HG03571 (cell line): Measurements from ENCODE around the gene COL4A1.

Experiments used
- ATAC-seq: cut with Tn5 transposase; IDR thresholded peaks from one replicate; pipeline ENCODE4 v1.9.1; 2021; ENCODE audit not compliant: unreplicated experiment

COL4A1 gene

GRCh38 chr13:110225609-110226574, 81.1 kb downstream of the COL4A1 start:
- no peak for ATAC-seq

- no peak for ATAC-seq
These were observed 82.0 kb downstream of the COL4A1 start for GRCh38 chr13:110225003-110225402.

DNA sequence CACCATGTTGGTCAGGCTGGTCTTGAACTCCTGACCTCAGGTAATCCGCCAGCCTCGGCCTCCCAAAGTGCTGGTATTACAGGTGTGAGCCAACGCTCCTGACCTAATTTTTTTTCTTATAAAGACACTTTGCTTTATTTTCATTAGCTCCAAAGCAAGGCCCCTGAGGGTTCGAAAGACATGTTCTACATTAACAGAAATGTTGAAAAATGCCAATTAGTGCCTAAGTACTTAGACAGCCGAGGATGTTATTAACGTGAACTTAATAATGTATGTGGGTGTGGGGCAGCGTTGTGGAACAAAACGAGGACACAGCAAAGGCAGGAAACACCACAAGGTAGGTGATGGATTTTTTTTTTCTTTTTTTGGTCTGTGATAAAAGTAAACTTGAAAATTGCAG, 82.4 kb downstream of the COL4A1 start:
- ATAC-seq, result no peak

DNA sequence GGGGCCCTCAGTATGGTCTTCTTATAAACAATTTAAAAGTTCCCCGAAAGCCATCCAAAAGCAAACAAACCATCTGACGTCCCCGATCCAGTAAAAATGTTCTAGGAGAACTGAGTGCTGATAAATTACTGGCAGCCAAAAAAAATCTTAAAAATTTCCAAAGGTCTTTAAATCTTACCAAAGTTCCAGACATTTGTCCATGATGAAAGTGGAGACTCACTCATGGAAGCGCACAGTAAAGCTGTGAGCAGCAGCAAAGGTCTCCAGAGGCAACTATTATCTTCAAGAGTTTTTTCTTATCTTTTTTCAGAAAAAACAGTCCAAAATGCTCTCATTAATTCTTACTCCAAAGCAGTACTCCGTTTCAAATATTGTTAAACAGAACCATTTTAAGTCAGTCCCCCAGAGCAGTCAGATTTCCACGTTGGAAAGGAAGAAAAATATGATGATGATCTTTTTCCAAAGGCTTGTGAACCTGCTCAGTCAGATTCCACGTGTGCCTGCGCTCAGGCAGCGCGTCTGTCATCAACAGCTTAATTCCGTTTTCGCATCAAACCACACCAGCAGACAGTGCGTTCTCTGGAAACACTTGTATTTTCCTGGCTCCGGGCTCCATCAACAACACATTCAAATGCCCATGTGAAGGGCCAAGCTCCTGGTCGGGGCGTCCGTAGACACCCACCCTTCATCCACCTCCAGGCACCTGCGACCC, 85.4 kb downstream of the COL4A1 start:
- no peak for ATAC-seq

DNA sequence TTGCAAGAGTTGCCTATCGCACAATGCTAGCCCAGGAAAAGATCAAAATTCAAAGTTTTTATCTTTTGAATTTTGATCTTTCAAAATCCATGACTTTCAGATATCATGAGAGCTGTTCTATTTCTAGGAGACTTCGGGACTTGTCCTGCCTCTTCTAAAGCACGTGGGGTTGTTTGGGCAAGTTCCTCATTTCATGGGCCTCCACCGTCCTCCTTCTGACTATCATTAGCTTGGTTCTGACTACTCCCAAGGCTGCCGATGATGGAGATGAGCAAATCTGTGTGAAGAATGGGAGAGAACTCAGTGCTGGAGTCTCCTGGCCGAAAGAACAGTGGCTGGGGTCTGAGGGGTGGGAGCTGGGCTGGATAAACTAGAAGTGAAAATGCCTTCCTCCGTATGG, 86.5 kb downstream of the COL4A1 start:
- ATAC-seq, result no peak

DNA sequence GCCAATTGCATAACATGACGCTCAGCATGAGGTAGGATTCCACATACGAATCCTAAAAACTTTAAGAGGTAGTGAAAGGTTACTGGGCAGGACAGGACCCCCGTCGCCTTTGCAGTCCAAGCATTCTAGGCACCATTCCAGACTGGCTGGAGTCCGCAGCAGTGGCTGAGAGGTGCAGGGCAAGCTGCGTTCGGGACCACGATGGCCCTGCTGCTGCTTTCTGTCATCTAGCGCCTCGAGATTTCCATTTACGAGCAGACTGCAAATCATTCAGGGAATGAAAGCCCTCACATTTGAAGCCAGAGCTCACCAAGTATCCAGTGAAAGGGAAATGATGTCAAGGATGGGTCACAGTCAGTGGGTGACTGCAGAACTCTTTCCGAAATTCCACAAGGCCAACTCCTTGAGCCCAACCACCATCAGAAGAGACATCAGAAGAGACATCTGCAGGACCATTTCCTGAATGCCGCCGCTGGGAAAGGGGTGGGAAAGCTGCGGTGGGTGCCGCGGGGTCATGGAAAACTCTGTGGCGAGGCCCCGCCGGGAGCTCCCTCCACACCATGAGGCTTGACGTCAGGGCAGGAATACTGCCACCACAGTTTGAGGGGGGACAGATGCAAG, 88.3 kb downstream of the COL4A1 start:
- ATAC-seq, result no peak

DNA sequence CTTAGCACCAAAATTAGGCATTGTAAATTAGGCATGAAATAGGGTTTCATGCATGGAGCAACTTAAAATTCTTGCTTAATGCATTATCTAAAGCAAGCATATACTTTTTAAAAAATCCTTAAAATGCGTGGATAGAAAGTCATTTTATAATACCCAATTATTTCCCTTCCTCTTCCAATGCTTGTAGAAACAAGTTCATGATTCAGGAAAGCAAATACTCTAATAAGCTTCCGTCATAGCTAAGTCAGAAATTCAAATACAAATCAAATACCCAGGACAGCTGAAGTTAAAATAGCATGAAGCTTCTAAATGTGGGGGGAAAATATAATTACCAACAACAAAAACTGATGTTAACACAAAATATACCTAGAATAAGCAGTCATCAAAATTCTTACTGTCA, 89.1 kb downstream of the COL4A1 start:
- ATAC-seq, result no peak

DNA sequence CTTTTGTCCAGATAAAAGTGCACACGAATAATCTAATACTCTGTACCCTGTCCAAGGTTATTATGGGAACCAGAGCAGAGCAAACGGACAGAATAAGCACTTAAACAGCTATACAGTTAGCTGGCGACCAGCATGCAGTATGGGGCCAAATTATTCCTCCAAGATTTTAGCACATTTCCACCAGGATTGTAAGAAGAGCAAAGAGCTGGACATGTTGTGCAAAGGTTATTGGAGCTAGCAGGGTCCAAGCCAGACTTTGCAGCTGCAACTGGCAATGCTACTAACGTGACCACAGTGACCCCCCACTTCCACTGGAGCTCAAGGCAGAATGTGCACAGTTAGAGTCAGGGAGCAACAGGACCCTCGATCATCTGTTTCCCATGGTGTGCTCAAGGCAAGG, 89.9 kb downstream of the COL4A1 start:
- ATAC-seq, result no peak

DNA sequence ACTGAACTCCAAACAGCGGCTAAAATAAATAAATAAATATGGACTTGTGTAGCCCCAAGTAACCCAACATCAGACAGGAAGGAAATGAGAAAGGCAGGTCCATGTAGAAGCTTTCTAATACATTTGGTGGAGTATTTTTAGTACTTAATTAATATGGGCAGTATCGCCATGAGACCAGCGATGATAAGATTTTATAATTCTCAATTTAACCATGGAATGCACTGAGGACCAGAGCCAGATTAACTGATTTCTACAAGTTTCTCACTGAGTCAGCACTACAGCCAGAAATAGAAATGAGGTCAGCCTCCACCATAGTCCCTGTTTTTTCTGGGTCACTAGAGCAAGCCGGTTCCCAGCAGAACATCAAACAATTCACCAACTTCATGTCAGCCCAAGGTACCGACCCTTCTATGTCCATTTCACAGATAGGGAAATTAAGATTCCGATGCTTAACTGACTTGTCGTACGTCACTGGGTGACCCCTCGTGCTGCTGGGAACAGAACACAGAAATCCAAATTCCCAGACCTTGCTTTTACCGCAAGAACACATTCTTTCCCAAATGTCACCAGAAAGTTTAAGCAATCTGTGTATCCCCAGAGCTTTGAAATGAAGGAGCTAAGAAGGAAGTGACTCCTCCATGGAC, 90.4 kb downstream of the COL4A1 start:
- no peak for ATAC-seq

- ATAC-seq, result no peak
These were observed 91.0 kb downstream of the COL4A1 start for GRCh38 chr13:110216006-110216397.

DNA sequence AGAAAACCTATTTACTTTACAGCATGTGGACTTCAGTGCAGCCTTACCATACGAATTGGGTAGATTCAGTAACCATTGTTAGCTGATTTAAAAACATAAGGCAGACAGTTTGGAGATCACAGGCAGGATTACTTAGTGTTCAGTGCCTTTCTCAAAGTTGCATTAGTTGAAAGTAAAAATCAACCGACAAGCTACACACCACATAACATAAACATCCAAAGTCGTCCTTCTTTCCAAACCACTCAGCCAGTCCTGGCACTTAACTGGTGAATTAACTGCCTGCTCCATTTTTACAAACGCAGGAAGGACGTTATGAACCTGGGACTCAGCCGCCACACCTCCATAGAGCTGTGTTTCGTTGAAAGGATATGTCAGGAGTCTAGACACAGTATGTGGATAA, 91.4 kb downstream of the COL4A1 start:
- ATAC-seq, result no peak

- no peak for ATAC-seq
These were observed 92.3 kb downstream of the COL4A1 start for GRCh38 chr13:110214637-110215036.

- ATAC-seq, result no peak
These were observed 93.4 kb downstream of the COL4A1 start for GRCh38 chr13:110213461-110214074.

GRCh38 chr13:110212529-110212928, 94.4 kb downstream of the COL4A1 start:
- no peak for ATAC-seq

DNA sequence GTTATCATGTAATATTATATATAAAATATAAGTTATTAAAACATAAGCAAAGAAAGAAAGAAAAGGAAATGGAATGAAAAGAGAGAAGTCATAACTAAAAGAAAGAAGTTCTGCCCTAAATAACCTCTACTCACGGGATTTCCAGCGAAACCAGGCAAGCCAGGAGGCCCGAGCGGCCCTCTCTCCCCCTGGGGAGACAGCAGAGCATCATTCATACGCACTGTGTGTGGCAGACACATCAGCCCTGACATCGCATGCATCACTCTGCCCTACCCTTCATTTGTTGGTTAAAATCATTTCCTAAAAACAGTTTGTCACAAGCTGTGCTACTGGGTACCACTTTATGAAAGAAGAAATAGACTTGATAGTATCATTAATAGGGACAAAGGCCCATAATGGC, 95.2 kb downstream of the COL4A1 start:
- ATAC-seq, result no peak

- ATAC-seq, result no peak
These were observed 95.9 kb downstream of the COL4A1 start for GRCh38 chr13:110211046-110211445.

DNA sequence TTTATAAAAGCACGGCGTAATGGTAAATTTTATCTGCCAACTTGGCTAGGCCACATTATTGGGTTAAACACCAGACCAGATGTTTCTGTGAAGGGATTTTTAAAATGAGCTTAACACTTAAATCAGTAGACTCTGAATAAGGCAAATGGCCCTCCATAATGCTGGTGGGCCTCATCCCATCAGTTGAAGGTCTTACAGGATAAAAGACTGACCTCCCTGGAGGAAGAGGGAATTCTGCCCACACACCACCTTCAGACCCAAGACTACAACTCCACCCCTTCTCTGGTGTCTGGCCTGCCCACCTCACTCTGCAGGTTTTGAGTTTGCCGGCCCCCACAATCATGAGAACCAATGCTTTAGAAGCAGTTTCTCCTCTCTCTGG, 96.4 kb downstream of the COL4A1 start:
- ATAC-seq, result no peak

GRCh38 chr13:110209950-110210603, 96.9 kb downstream of the COL4A1 start:
- ATAC-seq, result no peak

DNA sequence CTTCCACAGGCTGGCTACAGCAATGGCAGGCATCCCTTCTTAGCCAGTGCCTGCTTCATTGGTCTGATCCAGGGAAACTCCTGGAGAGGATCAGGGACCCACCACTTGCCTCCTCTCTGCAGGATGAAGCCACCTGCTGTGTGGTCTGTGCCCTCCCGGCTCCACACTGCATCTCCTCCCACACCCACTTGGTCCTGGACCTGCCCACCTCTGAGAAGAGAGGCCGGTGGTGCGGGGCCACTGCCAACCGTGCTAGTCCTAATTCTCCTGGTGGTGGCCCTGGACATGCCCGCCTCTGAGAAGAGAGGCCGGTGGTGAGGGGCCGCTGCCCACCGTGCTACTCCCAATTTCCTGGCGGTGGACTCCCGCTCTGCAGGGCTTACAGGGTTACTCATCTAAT, 98.8 kb downstream of the COL4A1 start:
- no peak for ATAC-seq

DNA sequence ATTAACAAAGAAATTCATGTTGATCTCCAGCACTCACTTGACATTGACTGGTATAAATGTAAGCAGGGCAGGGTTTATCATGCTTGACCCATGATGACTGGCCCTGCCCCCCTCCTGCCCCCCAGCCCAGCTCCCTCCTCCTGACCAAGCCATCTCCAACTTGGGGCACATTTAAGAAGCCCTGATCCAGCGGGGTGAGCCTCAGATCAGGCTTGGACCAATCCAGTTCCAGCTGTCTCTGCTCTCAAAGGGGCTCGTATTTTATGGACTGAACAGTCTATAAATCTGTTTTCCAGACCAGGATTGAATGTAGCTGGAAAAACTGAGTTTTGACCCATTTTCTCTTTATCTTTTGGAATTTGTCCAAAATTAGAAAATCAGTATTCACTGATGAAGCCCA, 100.0 kb downstream of the COL4A1 start:
- ATAC-seq, result no peak
